NT2/D1 (cell line): ENCODE data around the gene MAP3K3.

Experiments
- SUZ12 ChIP-seq: IDR thresholded peaks from 2 replicates; pipeline ENCODE4 v1.6.1; 2011; ENCODE audit not compliant: insufficient read length, insufficient read depth; ENCODE audit errors: extremely low read depth
- YY1 ChIP-seq: IDR thresholded peaks from 2 replicates; pipeline ENCODE4 v1.6.1; 2011; ENCODE audit not compliant: insufficient read length, insufficient read depth
- ZNF274 ChIP-seq: IDR thresholded peaks from 2 replicates; pipeline ENCODE4 v1.6.1; 2011; ENCODE audit warnings: mild to moderate bottlenecking, low read depth, low read length

DNA sequence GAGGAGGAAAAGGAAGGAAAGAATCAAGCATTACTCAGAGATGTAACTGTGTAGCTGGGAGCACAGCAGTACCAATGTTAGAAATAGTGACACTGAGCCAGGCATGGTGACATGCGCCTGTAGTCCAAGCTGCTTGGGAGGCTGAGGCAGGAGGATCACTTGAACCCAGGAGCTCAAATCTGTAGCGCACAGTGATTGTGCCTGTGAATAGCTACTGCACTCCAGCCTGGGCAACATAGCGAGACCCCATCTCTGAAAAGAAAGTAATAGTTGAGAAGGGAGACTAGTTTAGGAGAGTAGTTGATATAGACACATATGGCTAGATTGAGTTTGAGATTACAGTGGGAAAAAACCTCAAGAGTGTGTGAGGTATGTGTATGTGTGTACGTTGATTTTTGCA is 17.8 kb downstream of the MAP3K3 start:
- TF ChIP-seq YY1 (no peak), ZNF274 (no peak), SUZ12 (no peak)
